ENCODE measurements around the gene HIBADH.

The HIBADH gene

DNA sequence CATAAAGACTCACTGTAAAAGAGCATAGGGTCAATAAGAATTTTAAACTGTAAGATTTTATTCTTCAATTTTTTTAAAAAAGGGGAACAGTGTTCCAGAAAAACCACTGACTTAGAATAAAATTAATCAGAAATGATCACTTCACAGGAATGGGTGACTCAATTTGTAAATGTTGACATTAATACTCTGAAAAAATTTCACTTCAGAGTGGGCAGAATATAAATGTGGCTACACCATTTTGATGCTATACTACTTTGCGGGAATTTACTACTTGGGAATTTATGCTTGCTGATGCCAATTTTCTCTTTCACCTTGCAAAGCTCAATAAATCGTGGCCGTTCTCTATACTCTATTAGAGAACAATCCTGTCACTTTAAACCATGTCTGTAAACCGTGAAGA lies 126.9 kb downstream of the HIBADH start (continued):
- TF ChIP-seq, protein P1, sequence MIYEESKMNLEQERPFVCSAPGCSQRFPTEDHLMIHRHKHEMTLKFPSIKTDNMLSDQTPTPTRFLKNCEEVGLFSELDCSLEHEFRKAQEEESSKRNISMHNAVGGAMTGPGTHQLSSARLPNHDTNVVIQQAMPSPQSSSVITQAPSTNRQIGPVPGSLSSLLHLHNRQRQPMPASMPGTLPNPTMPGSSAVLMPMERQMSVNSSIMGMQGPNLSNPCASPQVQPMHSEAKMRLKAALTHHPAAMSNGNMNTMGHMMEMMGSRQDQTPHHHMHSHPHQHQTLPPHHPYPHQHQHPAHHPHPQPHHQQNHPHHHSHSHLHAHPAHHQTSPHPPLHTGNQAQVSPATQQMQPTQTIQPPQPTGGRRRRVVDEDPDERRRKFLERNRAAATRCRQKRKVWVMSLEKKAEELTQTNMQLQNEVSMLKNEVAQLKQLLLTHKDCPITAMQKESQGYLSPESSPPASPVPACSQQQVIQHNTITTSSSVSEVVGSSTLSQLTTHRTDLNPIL (CRISPR knock-in tag; IDR thresholded peaks at IDR 0.05; ENCODE audit: low read depth): no peak
- TF ChIP-seq, protein P2, sequence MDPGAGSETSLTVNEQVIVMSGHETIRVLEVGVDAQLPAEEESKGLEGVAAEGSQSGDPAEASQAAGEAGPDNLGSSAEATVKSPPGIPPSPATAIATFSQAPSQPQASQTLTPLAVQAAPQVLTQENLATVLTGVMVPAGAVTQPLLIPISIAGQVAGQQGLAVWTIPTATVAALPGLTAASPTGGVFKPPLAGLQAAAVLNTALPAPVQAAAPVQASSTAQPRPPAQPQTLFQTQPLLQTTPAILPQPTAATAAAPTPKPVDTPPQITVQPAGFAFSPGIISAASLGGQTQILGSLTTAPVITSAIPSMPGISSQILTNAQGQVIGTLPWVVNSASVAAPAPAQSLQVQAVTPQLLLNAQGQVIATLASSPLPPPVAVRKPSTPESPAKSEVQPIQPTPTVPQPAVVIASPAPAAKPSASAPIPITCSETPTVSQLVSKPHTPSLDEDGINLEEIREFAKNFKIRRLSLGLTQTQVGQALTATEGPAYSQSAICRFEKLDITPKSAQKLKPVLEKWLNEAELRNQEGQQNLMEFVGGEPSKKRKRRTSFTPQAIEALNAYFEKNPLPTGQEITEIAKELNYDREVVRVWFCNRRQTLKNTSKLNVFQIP (CRISPR knock-in tag; IDR thresholded peaks at IDR 0.05; ENCODE audit: borderline replicate concordance, low read depth): no peak

DNA sequence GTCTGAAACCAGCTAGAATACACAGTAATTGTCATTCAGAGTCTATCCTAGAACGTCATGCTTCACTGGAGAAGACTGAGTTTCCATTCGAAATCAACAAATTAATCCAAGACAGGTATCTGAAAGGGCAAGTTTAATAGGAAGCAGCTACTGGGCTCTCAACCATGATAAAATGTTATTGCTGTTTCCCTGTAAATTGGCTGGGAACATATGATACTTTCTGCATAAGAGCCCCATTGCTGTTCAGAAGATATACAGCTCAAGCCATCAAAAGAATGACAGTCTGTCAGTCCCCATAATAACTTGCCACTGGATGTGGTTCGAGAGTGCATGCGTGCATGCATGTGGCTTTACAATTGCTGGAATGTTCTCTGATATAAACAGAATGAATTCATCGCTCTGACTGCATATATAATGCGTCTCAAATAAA lies 129.0 kb downstream of the HIBADH start:
- no peak for ATAC-seq

DNA sequence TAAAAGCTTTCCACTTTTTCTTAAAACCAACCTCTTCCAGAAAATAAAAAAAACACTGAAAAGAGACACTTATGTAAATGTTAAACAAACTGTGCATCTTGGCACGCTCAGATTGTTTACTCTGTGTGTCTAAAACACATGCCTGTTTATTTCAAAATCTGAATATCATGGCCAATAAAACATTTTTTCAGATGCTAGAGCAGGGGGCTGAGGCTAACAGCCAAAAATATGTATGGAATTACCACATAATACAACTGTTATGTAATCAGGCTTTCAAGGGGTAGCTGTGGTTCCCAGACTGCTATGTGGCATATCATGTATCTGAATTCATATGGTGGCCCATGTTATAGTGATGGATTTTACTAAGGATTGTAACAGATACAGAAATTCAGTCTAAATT lies 130.4 kb downstream of the HIBADH start:
- ATAC-seq: no peak
- TF ChIP-seq, protein P3, sequence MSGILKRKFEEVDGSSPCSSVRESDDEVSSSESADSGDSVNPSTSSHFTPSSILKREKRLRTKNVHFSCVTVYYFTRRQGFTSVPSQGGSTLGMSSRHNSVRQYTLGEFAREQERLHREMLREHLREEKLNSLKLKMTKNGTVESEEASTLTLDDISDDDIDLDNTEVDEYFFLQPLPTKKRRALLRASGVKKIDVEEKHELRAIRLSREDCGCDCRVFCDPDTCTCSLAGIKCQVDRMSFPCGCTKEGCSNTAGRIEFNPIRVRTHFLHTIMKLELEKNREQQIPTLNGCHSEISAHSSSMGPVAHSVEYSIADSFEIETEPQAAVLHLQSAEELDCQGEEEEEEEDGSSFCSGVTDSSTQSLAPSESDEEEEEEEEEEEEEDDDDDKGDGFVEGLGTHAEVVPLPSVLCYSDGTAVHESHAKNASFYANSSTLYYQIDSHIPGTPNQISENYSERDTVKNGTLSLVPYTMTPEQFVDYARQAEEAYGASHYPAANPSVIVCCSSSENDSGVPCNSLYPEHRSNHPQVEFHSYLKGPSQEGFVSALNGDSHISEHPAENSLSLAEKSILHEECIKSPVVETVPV (CRISPR knock-in tag; IDR thresholded peaks at IDR 0.05): no peak
- TF ChIP-seq OSR1 (CRISPR knock-in tag; IDR thresholded peaks at IDR 0.05) (no peak), ZFP30 (CRISPR knock-in tag; IDR thresholded peaks at IDR 0.05) (no peak), TCF4 (CRISPR knock-in tag; IDR thresholded peaks at IDR 0.05; ENCODE audit: borderline replicate concordance) (no peak), ZNF70 (CRISPR knock-in tag; IDR thresholded peaks at IDR 0.05) (no peak), ZNF565 (CRISPR knock-in tag; conservative IDR thresholded peaks at IDR 0.05; ENCODE audit: low read depth) (no peak), SNAI2 (CRISPR knock-in tag; IDR thresholded peaks at IDR 0.05) (no peak), GLIS3 (CRISPR knock-in tag; IDR thresholded peaks at IDR 0.05) (no peak), BACH2 (CRISPR knock-in tag; IDR thresholded peaks at IDR 0.05; ENCODE audit: borderline replicate concordance) (no peak), RARB (CRISPR knock-in tag; IDR thresholded peaks at IDR 0.05) (no peak), ISL1 (CRISPR knock-in tag; IDR thresholded peaks at IDR 0.05) (no peak)
- TF ChIP-seq, protein P4, sequence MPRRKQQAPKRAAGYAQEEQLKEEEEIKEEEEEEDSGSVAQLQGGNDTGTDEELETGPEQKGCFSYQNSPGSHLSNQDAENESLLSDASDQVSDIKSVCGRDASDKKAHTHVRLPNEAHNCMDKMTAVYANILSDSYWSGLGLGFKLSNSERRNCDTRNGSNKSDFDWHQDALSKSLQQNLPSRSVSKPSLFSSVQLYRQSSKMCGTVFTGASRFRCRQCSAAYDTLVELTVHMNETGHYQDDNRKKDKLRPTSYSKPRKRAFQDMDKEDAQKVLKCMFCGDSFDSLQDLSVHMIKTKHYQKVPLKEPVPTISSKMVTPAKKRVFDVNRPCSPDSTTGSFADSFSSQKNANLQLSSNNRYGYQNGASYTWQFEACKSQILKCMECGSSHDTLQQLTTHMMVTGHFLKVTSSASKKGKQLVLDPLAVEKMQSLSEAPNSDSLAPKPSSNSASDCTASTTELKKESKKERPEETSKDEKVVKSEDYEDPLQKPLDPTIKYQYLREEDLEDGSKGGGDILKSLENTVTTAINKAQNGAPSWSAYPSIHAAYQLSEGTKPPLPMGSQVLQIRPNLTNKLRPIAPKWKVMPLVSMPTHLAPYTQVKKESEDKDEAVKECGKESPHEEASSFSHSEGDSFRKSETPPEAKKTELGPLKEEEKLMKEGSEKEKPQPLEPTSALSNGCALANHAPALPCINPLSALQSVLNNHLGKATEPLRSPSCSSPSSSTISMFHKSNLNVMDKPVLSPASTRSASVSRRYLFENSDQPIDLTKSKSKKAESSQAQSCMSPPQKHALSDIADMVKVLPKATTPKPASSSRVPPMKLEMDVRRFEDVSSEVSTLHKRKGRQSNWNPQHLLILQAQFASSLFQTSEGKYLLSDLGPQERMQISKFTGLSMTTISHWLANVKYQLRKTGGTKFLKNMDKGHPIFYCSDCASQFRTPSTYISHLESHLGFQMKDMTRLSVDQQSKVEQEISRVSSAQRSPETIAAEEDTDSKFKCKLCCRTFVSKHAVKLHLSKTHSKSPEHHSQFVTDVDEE (CRISPR knock-in tag; IDR thresholded peaks at IDR 0.05): no peak
- TF ChIP-seq, protein P2 (CRISPR knock-in tag; IDR thresholded peaks at IDR 0.05; ENCODE audit: borderline replicate concordance, low read depth): no peak

More for the DNA sequence above, 129.0 kb downstream of the HIBADH start:
- TF ChIP-seq, protein P2 (CRISPR knock-in tag; IDR thresholded peaks at IDR 0.05; ENCODE audit: borderline replicate concordance, low read depth): no peak
- TF ChIP-seq, protein P4 (CRISPR knock-in tag; IDR thresholded peaks at IDR 0.05): no peak
- TF ChIP-seq OSR1 (CRISPR knock-in tag; IDR thresholded peaks at IDR 0.05) (no peak), GLIS3 (CRISPR knock-in tag; IDR thresholded peaks at IDR 0.05) (no peak), ZFP3 (CRISPR knock-in tag; IDR thresholded peaks at IDR 0.05) (no peak), ZFP30 (CRISPR knock-in tag; IDR thresholded peaks at IDR 0.05) (no peak), ZC3H10 (CRISPR knock-in tag; IDR thresholded peaks at IDR 0.05) (no peak), TCF4 (CRISPR knock-in tag; IDR thresholded peaks at IDR 0.05; ENCODE audit: borderline replicate concordance) (no peak), RARB (CRISPR knock-in tag; IDR thresholded peaks at IDR 0.05) (no peak), BACH2 (CRISPR knock-in tag; IDR thresholded peaks at IDR 0.05; ENCODE audit: borderline replicate concordance) (no peak), ZNF565 (CRISPR knock-in tag; conservative IDR thresholded peaks at IDR 0.05; ENCODE audit: low read depth) (no peak), CSDC2 (CRISPR knock-in tag; IDR thresholded peaks at IDR 0.05) (no peak), ARNTL (CRISPR knock-in tag; IDR thresholded peaks at IDR 0.05; ENCODE audit: borderline replicate concordance, low read depth) (no peak), SNAI2 (CRISPR knock-in tag; IDR thresholded peaks at IDR 0.05) (no peak), ISL1 (CRISPR knock-in tag; IDR thresholded peaks at IDR 0.05) (no peak)

All from SK-N-SH treated with all-trans-retinoic acid at 6 μM for 48 hours (cell line).